Parathyroid adenoma (tissue), 2 donors: ENCODE data around the gene CERS1.
"Not testable (repeated sequence)": the region's sequence is repeated elsewhere in the genome, so short reads cannot be mapped to it uniquely, and the experiment has no call there.

Experiments
- H2AFZ ChIP-seq: fragments of 300-600 bp; sonication (generic); one replicate; pipeline ENCODE4 v1.7.0; 2017; ENCODE audit warnings: antibody characterized with exemption, mild to moderate bottlenecking
- H3K27ac ChIP-seq: fragments of 300-600 bp; sonication (generic); one replicate; pipeline ENCODE4 v1.7.0; 2017
- H3K27me3 ChIP-seq: fragments of 300-600 bp; sonication (generic); one replicate; pipeline ENCODE4 v1.7.0; 2017; ENCODE audit warnings: low read length; ENCODE audit not compliant: control insufficient read depth, insufficient read depth
- H3K36me3 ChIP-seq: fragments of 300-600 bp; sonication (generic); one replicate; pipeline ENCODE4 v1.7.0; 2017; ENCODE audit warnings: low read length; ENCODE audit not compliant: control insufficient read depth, insufficient read depth
- H3K4me1 ChIP-seq: fragments of 300-600 bp; sonication (generic); one replicate; pipeline ENCODE4 v1.7.0; 2017; ENCODE audit warnings: control low read depth
- H3K4me2 ChIP-seq: fragments of 300-600 bp; sonication (generic); one replicate; pipeline ENCODE4 v1.7.0; 2017; ENCODE audit warnings: low read length
- H3K4me3 ChIP-seq: fragments of 300-600 bp; sonication (generic); one replicate; pipeline ENCODE4 v1.7.0; 2017; ENCODE audit warnings: low read depth, low read length
- H3K79me2 ChIP-seq: fragments of 300-600 bp; sonication (generic); one replicate; pipeline ENCODE4 v1.7.0; 2017; ENCODE audit warnings: control low read depth
- H3K9ac ChIP-seq: fragments of 300-600 bp; sonication (generic); one replicate; pipeline ENCODE4 v1.7.0; 2017; ENCODE audit warnings: mild to moderate bottlenecking
- H3K9me3 ChIP-seq: fragments of 300-600 bp; sonication (generic); one replicate; pipeline ENCODE4 v1.7.0; 2017; ENCODE audit warnings: low read length; ENCODE audit not compliant: control insufficient read depth
- TF ChIP-seq, protein P1 (sequence below): fragments of 300-600 bp; sonication (generic); IDR thresholded peaks from one replicate; pipeline ENCODE4 v1.7.0; 2017; ENCODE audit warnings: antibody characterized with exemption, mild to moderate bottlenecking
- donor health status: primary hyperparathyroidism.

Gene CERS1

DNA sequence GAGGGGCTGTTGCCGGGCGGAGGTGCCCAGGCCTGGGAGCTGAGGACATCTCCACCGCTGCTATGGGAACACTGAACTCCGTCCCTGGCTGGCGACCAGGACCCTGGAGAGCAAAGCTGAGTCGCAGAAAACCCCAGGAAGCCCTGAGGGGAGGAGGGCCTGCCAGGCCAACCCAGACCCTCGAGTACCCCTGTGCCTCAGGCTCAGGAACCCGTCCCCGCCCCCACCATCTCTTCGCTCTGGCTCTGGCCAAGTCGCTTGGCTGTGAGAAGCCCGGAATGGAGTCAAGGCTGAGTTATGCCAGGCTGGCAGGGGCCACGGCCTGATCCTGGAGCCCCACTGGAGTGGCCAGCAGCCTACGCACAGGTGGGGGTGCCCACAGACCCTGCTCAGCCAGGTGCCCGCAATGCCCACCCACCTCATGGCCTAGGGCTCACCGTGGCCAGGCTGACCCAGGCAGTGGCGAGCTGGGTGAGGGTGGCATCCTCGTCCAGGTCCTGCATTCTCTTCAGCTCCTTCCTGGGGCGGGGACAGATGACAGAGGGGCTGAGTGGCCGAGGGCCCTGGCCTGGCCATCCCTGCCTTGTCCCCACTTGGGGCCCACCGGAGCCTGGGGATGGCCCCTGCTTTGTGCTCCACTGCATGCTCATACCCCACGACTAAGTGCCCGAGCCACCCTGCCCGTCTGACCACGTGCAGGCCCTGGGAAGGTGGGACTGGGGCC lies 8.5 kb upstream of the CERS1 start:
- Histone ChIP-seq H3K27ac (no peak overlapping the region), H3K9ac (no peak overlapping the region), H3K79me2 (peaks cover 14% of the 10 kb centered on the region), H3K4me3 (no peak overlapping the region), H3K9me3 (no peaks in the 10 kb centered on the region), H3K27me3 (no peaks in the 10 kb centered on the region), H3K4me1 (no peaks in the 10 kb centered on the region), H3K4me2 (no peak overlapping the region), H3K36me3 (no peaks in the 10 kb centered on the region), H2AFZ (no peak overlapping the region)
- TF ChIP-seq, protein P1, sequence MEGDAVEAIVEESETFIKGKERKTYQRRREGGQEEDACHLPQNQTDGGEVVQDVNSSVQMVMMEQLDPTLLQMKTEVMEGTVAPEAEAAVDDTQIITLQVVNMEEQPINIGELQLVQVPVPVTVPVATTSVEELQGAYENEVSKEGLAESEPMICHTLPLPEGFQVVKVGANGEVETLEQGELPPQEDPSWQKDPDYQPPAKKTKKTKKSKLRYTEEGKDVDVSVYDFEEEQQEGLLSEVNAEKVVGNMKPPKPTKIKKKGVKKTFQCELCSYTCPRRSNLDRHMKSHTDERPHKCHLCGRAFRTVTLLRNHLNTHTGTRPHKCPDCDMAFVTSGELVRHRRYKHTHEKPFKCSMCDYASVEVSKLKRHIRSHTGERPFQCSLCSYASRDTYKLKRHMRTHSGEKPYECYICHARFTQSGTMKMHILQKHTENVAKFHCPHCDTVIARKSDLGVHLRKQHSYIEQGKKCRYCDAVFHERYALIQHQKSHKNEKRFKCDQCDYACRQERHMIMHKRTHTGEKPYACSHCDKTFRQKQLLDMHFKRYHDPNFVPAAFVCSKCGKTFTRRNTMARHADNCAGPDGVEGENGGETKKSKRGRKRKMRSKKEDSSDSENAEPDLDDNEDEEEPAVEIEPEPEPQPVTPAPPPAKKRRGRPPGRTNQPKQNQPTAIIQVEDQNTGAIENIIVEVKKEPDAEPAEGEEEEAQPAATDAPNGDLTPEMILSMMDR = no peak

GRCh38 chr19:18903156-18904037 lies 7.4 kb upstream of the CERS1 start:
- peaks cover 11% of the 10 kb centered on the region for H3K79me2 ChIP-seq
- TF ChIP-seq, protein P1 = no peak
- H3K4me3 ChIP-seq = no peak overlapping the region
- no peak overlapping the region for H2AFZ ChIP-seq
- no peak overlapping the region for H3K9ac ChIP-seq
- H3K4me2 ChIP-seq = no peak overlapping the region
- no peaks in the 10 kb centered on the region for H3K27me3 ChIP-seq
- no peak overlapping the region for H3K27ac ChIP-seq
- no peaks in the 10 kb centered on the region for H3K36me3 ChIP-seq
- no peaks in the 10 kb centered on the region for H3K9me3 ChIP-seq
- H3K4me1 ChIP-seq = no peaks in the 10 kb centered on the region

- not testable (repeated sequence) for H2AFZ ChIP-seq, H3K79me2 ChIP-seq, H3K4me3 ChIP-seq, H3K9ac ChIP-seq, H3K4me2 ChIP-seq, H3K27ac ChIP-seq, H3K36me3 ChIP-seq, H3K27me3 ChIP-seq, H3K4me1 ChIP-seq, H3K9me3 ChIP-seq
Observed at GRCh38 chr19:18902519-18902918, 6.6 kb upstream of the CERS1 start.

- H3K36me3 ChIP-seq = no peaks in the 10 kb centered on the region
- H3K9ac ChIP-seq = no peak overlapping the region
- TF ChIP-seq, protein P1 = no peak
- no peak overlapping the region for H3K4me2 ChIP-seq
- H3K9me3 ChIP-seq = no peaks in the 10 kb centered on the region
- H3K4me1 ChIP-seq = no peaks in the 10 kb centered on the region
- H3K27me3 ChIP-seq = no peaks in the 10 kb centered on the region
- peaks cover 5% of the 10 kb centered on the region for H3K79me2 ChIP-seq
- H3K27ac ChIP-seq = no peak overlapping the region
- H2AFZ ChIP-seq = no peak overlapping the region
- no peak overlapping the region for H3K4me3 ChIP-seq
Observed at GRCh38 chr19:18901491-18901890, 5.5 kb upstream of the CERS1 start.

DNA sequence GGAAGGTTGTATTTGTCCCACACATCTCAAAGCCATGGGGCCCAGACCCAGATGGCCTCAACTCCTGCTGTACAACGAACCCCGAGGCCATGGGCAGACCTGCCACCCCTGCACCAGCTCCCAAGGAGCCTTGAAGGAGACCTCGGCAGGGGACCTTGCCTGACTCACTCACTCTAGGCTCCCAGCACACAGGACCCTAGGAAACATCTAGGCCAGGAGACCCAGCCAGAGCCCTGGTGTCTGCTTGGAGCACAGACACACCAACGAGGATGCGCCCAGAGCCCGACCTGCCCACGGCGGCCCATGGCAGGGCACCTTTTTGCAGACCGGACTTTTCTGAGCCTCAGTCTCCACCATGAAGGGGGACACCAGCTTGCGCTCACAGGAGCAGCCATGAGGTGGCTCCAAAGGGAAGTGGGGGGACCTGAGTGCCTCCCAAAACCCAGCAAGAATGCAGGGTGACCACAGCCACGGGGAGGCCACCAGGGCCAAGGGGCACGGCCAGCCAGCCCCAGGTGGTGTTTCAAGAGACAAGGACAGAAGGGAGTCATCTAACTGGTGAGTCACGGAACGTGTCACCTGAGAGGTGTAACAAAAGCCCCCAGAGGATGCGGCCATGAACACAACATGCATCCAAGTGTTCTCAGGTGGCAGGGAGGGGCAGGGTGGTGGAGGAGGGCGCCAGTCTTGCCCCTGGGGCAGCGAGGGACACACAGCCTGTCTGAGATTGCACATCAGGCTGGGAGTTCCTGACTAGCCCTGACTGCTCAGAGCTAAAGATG lies 4.9 kb upstream of the CERS1 start:
- H2AFZ ChIP-seq = no peak overlapping the region
- no peak overlapping the region for H3K4me2 ChIP-seq
- no peak overlapping the region for H3K4me3 ChIP-seq
- H3K27ac ChIP-seq = no peak overlapping the region
- H3K9ac ChIP-seq = no peak overlapping the region
- no peaks in the 10 kb centered on the region for H3K27me3 ChIP-seq
- peaks cover 5% of the 10 kb centered on the region for H3K79me2 ChIP-seq
- H3K36me3 ChIP-seq = no peaks in the 10 kb centered on the region
- H3K9me3 ChIP-seq = no peaks in the 10 kb centered on the region
- TF ChIP-seq, protein P1 = no peak
- H3K4me1 ChIP-seq = no peaks in the 10 kb centered on the region
